Stomach (tissue), 9 donors: Measurements from ENCODE around the gene COBL. TPM values are rescaled to one million over a fixed set of nuclear protein-coding genes. Genes with fewer than 3 reads are reported as not detected.

ENCODE experiments used
- DNase-seq, 2 donors: peaks; one replicate each; pipeline versions ENCODE4 v3.0.0 to v3.0.0-alpha.2; 2013 to 2019
- H3K27ac ChIP-seq, 5 donors: fragments of 200-600 bp in 4 of 5; sonication (generic) in 4 of 5; one replicate each; pipeline ENCODE4 v1.5.1; 2013 to 2019; ENCODE audit warnings: mild to moderate bottlenecking in 1 of 5, moderate library complexity in 1 of 5
- H3K27me3 ChIP-seq, 3 donors: fragments of 200-600 bp; sonication (generic); one replicate each; pipeline ENCODE4 v1.5.1; 2017 to 2019; ENCODE audit warnings: mixed run types in 1 of 3
- H3K36me3 ChIP-seq, 4 donors: fragments of 200-600 bp; sonication (generic); 1 replicate in 3 of 4; 2 replicates in 1 of 4; pipeline ENCODE4 v1.5.1; 2016 to 2019
- H3K4me1 ChIP-seq, 4 donors: fragments of 200-600 bp; sonication (generic); one replicate each; pipeline ENCODE4 v1.5.1; 2016 to 2019
- H3K4me3 ChIP-seq, 4 donors: fragments of 200-600 bp; sonication (generic) in 3 of 4; one replicate each; pipeline ENCODE4 v1.5.1; 2016 to 2019; ENCODE audit warnings: mild to moderate bottlenecking in 1 of 4
- H3K9me3 ChIP-seq, 4 donors: fragments of 200-600 bp; sonication (generic); one replicate each; pipeline ENCODE4 v1.5.1; 2016 to 2019
- EP300 ChIP-seq: sonication (generic); formaldehyde crosslinking; IDR thresholded peaks from one replicate; pipeline ENCODE4 v1.6.1; 2017; ENCODE audit warnings: antibody characterized with exemption
- POLR2A ChIP-seq, 4 donors: fragments of 450-650 bp; IDR thresholded peaks; one replicate each; pipeline ENCODE4 v1.6.1; 2016; ENCODE audit warnings: antibody characterized with exemption in 4 of 4, control low read depth in 2 of 4, mild to moderate bottlenecking in 1 of 4, moderate library complexity in 1 of 4
- POLR2AphosphoS5 ChIP-seq, 3 donors: sonication (generic); formaldehyde crosslinking; IDR thresholded peaks; one replicate each; pipeline ENCODE4 v1.6.1; 2016; ENCODE audit warnings: antibody characterized with exemption in 3 of 3
- WGBS, 5 donors: extraction: QIAGEN DNeasy Blood & Tissue Kit in 3 of 5; methylation state at CpG; one replicate each; pipeline versions ENCODE4 v1.1.5 to v1.1.7; 2013 to 2018; 5-methylcytosine and 5-hydroxymethylcytosine counted together
- intact Hi-C: fragments of 100-400 bp; cut with DNase I; formaldehyde crosslinking; loops from one replicate; pipeline ENCODE4 v1.15.1; 2023; ENCODE audit warnings: low total_unique reads
- polyA plus RNA-seq, 3 donors: library from polyadenylated mRNA; stranded (reverse); fragments of 200-250 nt; gene quantifications; one replicate each; pipeline ENCODE4 v1.2.3, GENCODE V29; 2013
- total RNA-seq, 5 donors: library from RNA; depleted of rRNA; stranded (reverse); fragments of >200 nt; gene quantifications; one replicate each; pipeline versions ENCODE4 v1.1.0 to v1.2.3, GENCODE V29; 2014 to 2016
- TF ChIP-seq, protein P1 (sequence below), 7 experiments: fragments of 450-650 bp in 4 of 7; fragments of 200-600 bp in 3 of 7; sonication (generic) in 3 of 7; IDR thresholded peaks; one replicate each; pipeline ENCODE4 v1.5.1; 2016 to 2019; ENCODE audit warnings: antibody characterized with exemption in 7 of 7, control low read depth in 2 of 7, mild to moderate bottlenecking in 1 of 7
- donor health status: healthy with polysubstance abuse.
- donor health status: Bipolar disorder and iron deficiency.
- donor health status: healthy.

Gene COBL
- total and polyA plus RNA-seq, 8 donors: 4.9 to 79.9 (median 16.0) TPM

DNA sequence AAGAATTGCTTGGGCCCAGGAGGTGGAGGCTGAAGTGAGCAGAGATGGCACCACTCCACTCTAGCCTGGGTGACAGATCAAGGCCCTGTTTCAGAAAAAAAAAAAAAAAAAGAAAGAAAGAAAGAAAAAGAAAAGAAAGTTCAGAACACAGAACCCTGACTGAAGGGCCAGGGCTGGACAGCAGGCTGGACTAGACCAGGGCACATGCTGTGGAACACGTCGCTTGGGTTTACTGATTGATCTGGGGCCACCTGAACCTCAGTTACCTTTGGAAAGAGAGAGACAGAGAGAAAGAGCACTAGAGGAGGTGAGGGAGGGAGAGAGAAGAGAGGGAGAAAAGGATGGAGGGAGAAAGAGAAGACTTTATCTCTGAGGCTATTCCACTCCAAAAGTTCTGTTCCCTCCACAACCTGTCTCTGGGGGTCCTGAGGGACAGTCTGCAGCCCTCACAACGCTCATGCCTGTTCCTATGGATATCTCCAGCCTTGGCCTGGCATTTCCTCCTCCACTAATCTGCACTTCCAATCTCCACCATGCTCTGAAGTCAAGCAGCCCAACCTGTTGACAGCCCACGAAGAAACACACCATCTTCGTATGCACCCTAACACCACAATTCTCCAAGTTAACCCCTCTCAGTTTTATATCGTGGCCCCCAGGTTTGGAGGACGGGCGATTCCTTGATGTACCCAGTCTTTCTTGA lies 81.8 kb downstream of the COBL start:
- Histone ChIP-seq H3K4me1 (peaks cover 7 to 32% (median 9%) of the 10 kb centered on the region in 4 donors), H3K36me3 (no peaks in the 10 kb centered on the region), H3K27me3 (no peaks in the 10 kb centered on the region), H3K9me3 (no peaks in the 10 kb centered on the region), H3K4me3 (no peak overlapping the region), H3K27ac (no peak overlapping the region)
- intact Hi-C loops: no loop called here
- WGBS, 5 donors: 84 to 93% (median 89%) methylated on average over 8 of the region's 8 CpGs
- no peak for DNase-seq
- TF ChIP-seq EP300: no peak
- TF ChIP-seq, protein P1, sequence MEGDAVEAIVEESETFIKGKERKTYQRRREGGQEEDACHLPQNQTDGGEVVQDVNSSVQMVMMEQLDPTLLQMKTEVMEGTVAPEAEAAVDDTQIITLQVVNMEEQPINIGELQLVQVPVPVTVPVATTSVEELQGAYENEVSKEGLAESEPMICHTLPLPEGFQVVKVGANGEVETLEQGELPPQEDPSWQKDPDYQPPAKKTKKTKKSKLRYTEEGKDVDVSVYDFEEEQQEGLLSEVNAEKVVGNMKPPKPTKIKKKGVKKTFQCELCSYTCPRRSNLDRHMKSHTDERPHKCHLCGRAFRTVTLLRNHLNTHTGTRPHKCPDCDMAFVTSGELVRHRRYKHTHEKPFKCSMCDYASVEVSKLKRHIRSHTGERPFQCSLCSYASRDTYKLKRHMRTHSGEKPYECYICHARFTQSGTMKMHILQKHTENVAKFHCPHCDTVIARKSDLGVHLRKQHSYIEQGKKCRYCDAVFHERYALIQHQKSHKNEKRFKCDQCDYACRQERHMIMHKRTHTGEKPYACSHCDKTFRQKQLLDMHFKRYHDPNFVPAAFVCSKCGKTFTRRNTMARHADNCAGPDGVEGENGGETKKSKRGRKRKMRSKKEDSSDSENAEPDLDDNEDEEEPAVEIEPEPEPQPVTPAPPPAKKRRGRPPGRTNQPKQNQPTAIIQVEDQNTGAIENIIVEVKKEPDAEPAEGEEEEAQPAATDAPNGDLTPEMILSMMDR (IDR thresholded peaks at IDR 0.05): no peak
- TF ChIP-seq POLR2A (IDR thresholded peaks at IDR 0.05): no peak
- TF ChIP-seq POLR2AphosphoS5 (IDR thresholded peaks at IDR 0.05): no peak

DNA sequence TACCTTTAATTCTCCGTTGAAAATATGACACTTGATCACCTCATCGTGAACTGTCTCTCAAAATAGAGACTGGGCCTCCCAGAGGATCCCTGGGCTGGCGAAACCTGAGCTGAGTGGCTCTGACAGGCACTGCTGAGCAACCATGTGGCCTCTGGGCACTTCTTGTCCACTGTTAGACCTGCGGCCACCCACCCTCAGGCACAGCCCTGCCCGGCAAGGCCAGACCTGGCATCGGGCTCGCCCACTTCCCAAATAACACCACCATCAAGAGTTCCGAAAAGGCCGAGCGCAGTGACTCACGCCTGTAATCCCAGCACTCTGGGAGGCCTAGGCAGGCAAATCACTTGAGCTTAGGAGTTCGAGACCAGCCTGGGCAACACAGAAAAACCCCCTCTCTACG lies 82.5 kb downstream of the COBL start:
- H3K4me3 ChIP-seq: no peak overlapping the region
- no peak overlapping the region for H3K27ac ChIP-seq
- TF ChIP-seq, protein P1 (IDR thresholded peaks at IDR 0.05): no peak
- TF ChIP-seq EP300: no peak
- TF ChIP-seq POLR2A (IDR thresholded peaks at IDR 0.05): no peak
- no peak for TF ChIP-seq POLR2AphosphoS5 (IDR thresholded peaks at IDR 0.05)
- intact Hi-C loops: no loop called here
- H3K27me3 ChIP-seq: no peaks in the 10 kb centered on the region
- H3K36me3 ChIP-seq: no peaks in the 10 kb centered on the region
- H3K9me3 ChIP-seq: no peaks in the 10 kb centered on the region
- 87 to 96% (median 92%) methylated on average over 12 to 13 of the region's 13 CpGs for WGBS, 5 donors
- peaks cover 7 to 34% (median 11%) of the 10 kb centered on the region in 4 donors for H3K4me1 ChIP-seq
- DNase-seq: no peak

DNA sequence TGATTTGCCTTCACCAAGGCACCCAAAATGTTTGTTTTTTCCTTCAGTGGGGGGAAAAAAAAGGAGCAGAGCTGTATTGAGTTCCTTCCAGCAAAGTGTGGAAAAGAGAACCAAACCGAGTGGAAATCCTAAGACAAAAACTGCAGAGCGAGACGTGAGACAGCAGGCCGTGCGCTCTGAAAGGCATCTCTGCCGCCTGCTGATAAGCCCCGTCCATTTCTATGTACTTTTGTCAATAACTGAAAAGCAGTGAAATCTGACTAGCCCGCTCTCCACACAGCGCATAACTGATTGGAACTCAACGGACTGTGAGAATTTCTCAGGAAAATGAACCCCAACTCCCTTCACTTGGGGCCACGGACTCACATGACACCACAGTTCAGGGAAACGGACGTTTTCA lies 83.2 kb downstream of the COBL start:
- no peaks in the 10 kb centered on the region for H3K36me3 ChIP-seq
- H3K4me3 ChIP-seq: no peak overlapping the region
- WGBS, 5 donors: 29 to 54% (median 47%) methylated on average over 13 of the region's 13 CpGs
- TF ChIP-seq POLR2AphosphoS5 (IDR thresholded peaks at IDR 0.05): no peak
- TF ChIP-seq, protein P1 (IDR thresholded peaks at IDR 0.05): no peak
- no peak for TF ChIP-seq POLR2A (IDR thresholded peaks at IDR 0.05)
- no peak for TF ChIP-seq EP300
- peaks cover 7 to 34% (median 15%) of the 10 kb centered on the region in 4 donors for H3K4me1 ChIP-seq
- H3K9me3 ChIP-seq: no peaks in the 10 kb centered on the region
- no peak overlapping the region for H3K27ac ChIP-seq
- intact Hi-C loops: no loop called here
- peak in 1 of 2 donors; percentile 27 for DNase-seq
- H3K27me3 ChIP-seq: no peaks in the 10 kb centered on the region

DNA sequence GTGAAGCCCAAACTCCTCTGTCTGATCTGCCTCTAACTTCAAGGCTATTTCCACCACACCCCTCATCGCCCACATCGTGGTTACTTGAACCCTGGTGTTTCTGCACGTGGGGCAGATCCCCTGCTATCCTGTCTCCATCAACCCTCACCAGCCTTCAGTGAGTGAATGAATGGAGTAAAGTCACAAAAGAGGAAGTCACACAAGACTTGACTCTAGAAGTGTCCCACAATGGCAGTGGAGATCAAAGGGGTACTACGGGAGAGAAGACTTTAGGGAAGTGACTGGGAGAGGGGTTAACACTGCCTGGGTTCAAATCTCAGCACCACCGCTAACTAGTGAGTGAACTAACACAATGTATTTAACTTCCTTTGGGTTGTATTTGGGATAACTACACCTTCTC lies 85.9 kb downstream of the COBL start:
- intact Hi-C loops: no loop called here
- Histone ChIP-seq H3K9me3 (no peaks in the 10 kb centered on the region), H3K4me1 (peaks cover 4 to 31% (median 16%) of the 10 kb centered on the region in 4 donors), H3K27ac (no peak overlapping the region), H3K27me3 (no peaks in the 10 kb centered on the region), H3K4me3 (no peak overlapping the region), H3K36me3 (no peaks in the 10 kb centered on the region)
- no peak for DNase-seq
- 84 to 94% (median 89%) methylated on average over 5 of the region's 5 CpGs for WGBS, 5 donors
- TF ChIP-seq POLR2AphosphoS5 (IDR thresholded peaks at IDR 0.05) (no peak), POLR2A (IDR thresholded peaks at IDR 0.05) (no peak), EP300 (no peak)

DNA sequence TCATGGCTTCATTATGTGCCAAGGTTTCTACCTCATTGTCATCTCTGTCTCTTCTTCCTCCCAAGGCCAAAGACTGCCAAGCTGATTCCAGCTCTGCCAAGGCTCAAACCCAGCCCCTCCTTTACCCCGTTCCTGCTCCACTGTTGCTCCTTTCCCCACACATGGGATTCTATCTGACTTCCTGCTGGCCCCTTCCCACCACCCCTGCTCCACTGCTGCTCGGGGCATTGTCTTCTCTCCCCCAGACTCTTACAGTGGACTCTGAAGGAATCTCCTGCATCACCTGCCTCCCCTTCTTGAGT lies 86.3 kb downstream of the COBL start:
- WGBS, 5 donors: 84 to 91% (median 87%) methylated on average over 2 of the region's 2 CpGs
- no peak for TF ChIP-seq POLR2A (IDR thresholded peaks at IDR 0.05)
- TF ChIP-seq POLR2AphosphoS5 (IDR thresholded peaks at IDR 0.05): no peak
- TF ChIP-seq, protein P1 (IDR thresholded peaks at IDR 0.05): no peak
- TF ChIP-seq EP300: no peak
- Histone ChIP-seq H3K27me3 (no peaks in the 10 kb centered on the region), H3K27ac (no peak overlapping the region), H3K36me3 (no peaks in the 10 kb centered on the region), H3K4me3 (no peak overlapping the region), H3K9me3 (no peaks in the 10 kb centered on the region), H3K4me1 (peaks cover 8 to 35% (median 19%) of the 10 kb centered on the region in 4 donors)
- DNase-seq: no peak
- intact Hi-C loops: no loop called here
